ENCODE results near the gene NPBWR2. TPM values are rescaled to one million over a fixed set of nuclear protein-coding genes. Genes with fewer than 3 reads are reported as not detected.

Gene NPBWR2
- not detected in 2 replicates for total RNA-seq (2014; rRNA removed; shearing (Covaris generic))

- DNase-seq (ENCODE audit: low read depth), result no peak
Observed at GRCh38 chr20:64106981-64107735, at the start of gene NPBWR2. Gene NPBWR2 (minus strand): TSS chr20:64107565. CDS start chr20:64106831, 734 bp downstream.

GRCh38 chr20:64156136-64156885 lies 48.9 kb upstream of the NPBWR2 start:
- DNase-seq (ENCODE audit: low read depth), result no peak

- no peak for DNase-seq (ENCODE audit: low read depth)
Observed at GRCh38 chr20:64155258-64156135, 48.1 kb upstream of the NPBWR2 start.

- DNase-seq (ENCODE audit: low read depth), result no peak
Observed at GRCh38 chr20:64154590-64155257, 47.4 kb upstream of the NPBWR2 start.

DNA sequence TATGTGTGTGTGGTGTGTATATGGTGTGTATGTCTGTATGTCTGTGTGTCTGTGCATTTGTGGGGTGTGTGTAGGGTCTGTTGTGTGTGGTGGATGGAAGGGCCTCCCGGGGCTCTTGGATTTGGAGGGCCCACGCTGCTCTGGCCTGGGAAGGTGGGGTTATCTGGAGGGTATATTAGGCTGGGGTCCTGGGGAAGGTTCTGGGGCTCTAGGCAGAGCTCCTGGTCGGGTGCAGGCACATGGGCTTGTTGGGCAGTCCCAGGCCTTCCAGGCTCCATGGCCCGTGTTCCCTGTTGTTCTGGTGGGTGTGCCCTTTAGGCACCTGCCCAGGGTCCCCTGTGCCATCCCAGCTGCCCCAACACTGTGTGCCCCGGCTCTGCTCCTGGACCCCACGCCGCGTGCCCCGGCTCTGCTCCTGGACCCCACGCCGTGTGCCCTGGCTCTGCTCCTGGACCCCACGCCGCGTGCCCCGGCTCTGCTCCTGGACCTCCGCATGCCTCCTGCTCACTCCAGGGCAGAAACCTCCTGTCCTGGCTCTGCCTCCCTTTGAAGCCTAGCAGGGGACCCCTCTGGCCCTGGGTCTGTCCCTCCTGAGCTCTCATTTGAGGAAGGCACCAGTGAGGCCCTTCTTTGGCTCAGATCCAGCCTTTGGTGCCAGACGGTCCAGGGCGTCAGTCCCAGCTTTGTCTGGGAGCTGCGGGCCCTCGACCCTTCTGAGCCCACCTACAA lies 46.7 kb upstream of the NPBWR2 start:
- DNase-seq (ENCODE audit: low read depth), result no peak

DNA sequence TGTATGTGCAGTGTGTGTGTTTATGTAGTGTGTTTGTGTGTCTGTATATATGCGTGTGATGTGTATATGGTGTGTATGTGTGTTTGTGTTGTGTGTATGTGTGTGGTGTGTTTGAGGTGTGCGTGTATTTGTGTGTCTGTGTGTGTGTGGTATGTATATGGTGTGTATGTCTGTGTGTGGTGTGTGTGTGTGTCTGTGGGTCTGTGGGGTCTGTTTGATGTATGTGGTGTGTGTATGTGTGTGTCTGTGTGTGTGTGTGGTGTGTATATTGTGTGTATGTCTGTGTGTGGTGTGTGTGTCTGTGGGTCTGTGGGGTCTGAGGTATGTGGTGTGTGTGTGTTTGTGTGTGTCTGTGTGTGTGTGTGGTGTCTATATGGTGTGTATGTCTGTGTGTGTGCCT lies 46.0 kb upstream of the NPBWR2 start:
- DNase-seq (ENCODE audit: low read depth), result no peak

- DNase-seq (ENCODE audit: low read depth), result no peak
Observed at GRCh38 chr20:64152906-64153305, 45.5 kb upstream of the NPBWR2 start.

- peak; percentile 59 for DNase-seq (ENCODE audit: low read depth)
Observed at GRCh38 chr20:64151633-64152530, 44.5 kb upstream of the NPBWR2 start.

DNA sequence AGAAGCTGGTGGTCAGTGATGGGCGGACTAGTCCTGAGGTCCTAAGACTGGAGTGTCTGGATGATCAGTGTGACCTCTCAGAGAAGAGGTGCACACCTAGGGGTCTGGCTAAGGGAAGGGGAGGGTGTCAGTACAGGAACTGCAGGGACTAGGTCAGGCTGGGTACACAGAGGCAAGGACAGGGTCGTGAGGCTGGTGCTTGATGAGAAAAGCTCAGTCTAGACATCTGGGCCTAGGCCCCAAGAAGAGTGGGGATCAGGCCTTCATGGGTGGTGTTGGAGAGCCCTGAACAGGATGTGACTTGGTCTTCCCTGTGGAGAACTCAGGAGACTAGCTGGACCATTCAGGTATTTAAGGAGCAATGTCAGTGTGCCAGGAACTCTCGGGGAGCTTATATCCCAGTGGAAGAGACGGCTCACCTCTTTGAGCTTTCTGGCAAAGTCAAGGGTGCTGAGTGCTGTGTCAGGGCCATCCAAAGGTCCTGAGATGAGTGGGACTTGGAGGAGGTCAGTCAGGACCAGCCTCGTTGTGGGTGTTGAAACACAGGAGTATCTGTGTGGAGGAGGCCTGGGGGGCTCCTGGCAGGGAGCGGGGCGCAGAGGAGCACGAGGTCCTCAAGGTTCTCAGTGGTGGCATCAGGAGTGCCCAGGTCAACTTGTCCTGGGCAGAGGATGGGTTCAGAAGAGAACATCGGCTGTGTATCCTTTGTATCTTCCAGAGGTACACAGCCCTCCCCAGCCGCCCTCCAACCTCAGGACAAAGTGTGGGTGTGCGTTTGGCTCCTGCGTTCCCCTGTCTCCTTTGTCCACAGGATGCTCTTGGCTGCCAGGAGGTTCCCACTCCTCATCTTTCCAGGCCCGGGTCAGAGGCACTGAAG lies 43.6 kb upstream of the NPBWR2 start:
- no peak for DNase-seq (ENCODE audit: low read depth)

DNA sequence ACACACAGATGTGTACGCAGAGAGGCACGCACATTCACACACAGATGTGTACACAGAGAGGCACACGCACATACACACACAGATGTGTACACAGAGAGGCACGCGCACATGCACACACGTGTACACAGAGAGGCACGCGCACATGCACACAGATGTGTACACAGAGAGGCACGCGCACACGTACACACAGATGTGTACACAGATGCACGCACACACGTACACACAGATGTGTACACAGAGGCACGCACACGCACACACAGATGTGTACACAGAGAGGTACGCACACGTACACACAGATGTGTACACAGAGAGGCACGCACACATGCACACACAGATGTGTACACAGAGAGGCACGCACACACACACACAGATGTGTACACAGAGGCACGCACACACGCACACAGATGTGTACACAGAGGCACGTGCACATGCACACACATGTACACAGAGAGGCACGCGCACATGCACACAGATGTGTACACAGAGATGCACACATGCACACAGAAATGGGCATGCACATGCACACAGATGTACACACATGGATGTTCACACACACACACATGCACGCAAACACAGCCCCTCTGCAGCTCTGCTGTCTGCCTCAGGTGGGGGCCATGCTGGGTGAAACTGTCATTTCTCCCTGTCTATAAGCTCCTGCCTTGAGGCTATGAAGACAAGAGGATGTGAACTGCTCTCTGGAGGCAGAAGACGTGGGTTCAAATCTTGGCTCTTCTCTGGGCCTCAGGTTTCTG lies 42.6 kb upstream of the NPBWR2 start:
- DNase-seq (ENCODE audit: low read depth), result no peak

DNA sequence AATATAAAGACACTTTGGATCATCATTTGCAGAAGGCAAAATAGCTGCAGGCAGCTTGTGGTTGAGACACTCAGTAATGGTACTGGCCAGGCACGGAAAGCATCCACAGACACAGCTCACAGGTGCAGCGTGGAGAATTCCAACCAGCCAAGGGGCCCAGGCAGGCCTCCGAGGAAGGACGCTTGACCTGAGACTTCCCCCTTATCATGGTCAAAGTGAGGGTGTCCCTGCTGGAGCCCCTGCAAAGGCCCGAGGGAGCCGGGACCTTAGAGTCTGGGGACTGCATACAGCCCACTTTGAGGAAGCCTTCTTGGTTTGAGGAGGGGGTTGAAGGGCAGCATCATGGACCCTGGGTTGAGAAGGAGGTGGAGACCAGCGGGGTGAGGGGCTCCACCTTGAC lies 41.8 kb upstream of the NPBWR2 start:
- DNase-seq (ENCODE audit: low read depth), result no peak

DNA sequence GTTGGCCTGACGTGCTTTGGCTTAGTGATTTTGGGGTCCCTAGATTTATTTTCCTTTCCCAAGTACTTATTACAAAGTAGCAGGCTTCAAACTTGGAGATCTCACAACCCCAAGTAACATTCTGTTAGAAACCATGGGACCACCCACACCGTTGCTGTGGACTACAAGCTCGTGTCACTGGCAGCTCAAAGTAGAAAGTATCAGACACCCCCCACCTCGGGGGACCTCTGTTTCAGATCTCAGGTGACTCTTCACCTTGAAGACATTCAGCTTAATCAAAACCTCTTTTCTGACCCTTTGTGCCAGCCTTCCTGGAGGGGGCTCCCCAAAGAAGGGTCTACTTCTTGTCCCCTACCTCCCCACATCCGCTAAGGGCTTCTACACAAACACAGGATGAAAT lies 41.2 kb upstream of the NPBWR2 start:
- DNase-seq (ENCODE audit: low read depth), result no peak

DNA sequence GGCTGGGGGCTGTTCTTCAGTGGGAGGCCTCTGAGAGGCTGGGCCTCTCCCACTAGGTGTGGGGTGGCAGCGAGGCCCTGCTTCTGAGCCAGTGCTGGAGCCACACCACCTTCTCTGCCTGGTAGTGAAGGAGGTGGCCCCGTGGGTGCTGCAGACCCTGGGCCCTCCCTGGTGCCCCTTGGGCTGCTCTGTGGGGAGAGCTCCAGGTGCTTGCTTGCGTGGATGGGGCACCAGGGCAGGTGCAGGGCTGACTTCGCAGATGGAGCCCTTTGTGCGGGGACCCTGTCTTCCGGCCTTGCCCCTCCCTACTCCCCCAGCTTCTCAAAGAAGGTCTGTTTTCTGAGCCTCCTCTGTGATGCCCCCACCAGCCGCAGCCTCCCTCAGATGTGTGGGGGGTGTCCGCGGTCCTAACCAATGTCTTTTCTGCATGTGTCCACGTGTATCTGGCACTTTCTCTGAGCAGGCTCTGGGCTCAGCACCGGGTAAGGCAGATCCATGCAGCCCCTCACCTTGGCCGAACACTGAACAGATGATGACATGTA lies 39.6 kb upstream of the NPBWR2 start:
- no peak for DNase-seq (ENCODE audit: low read depth)

GRCh38 chr20:64146301-64146935 lies 39.1 kb upstream of the NPBWR2 start:
- DNase-seq (ENCODE audit: low read depth), result no peak

GRCh38 chr20:64145458-64146300 lies 38.3 kb upstream of the NPBWR2 start:
- DNase-seq (ENCODE audit: low read depth), result no peak

DNA sequence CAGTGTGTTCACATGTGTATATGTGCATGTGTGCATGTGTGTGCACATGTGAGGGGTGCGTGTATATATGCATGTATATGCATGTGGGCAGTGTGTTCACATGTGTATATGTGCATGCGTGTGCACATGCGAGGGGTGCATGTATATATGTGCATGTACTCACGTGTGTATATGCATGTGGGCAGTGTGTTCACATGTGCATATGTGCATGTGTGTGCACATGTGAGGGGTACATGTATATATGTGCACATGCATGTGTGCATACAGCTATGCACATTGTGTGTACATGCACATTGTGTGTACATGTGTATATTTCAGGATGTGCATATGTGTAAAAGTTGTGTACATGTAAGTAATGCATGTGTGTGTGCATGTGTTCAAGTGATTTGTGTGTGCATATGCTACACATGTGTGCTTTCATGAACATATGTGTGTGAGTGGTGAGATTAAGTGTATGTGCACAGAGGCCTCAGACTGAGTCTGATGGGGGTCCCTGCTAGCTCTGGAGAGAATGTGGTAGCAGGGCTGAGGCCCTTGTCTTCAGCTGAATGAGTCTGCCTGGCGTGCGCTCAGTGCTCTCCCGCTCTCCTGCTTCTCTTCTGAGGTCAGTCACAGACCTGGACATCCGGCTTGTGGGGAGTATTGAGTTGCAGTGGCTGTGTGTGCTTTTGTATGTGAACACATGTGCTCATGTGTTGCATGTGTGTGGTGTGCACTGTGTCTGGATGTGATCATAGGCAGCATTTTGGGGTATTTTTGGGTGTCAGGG lies 37.0 kb upstream of the NPBWR2 start:
- DNase-seq (ENCODE audit: low read depth), result no peak
